Suprapubic skin (tissue), 4 donors: ENCODE results near the gene SF3B2.

ENCODE experiments used
- CTCF ChIP-seq, 2 donors: fragments of 200-600 bp in 1 of 2; fragments of 450-650 bp in 1 of 2; sonication (generic) in 1 of 2; IDR thresholded peaks; one replicate each; pipeline ENCODE4 v1.5.1; 2016 to 2019; ENCODE audit warnings: antibody characterized with exemption in 2 of 2, mild to moderate bottlenecking in 1 of 2, moderate library complexity in 1 of 2
- EP300 ChIP-seq: sonication (generic); formaldehyde crosslinking; IDR thresholded peaks from one replicate; pipeline ENCODE4 v1.6.1; 2017; ENCODE audit warnings: antibody characterized with exemption
- POLR2A ChIP-seq, 2 donors: fragments of 450-650 bp; IDR thresholded peaks; one replicate each; pipeline ENCODE4 v1.6.1; 2017; ENCODE audit warnings: antibody characterized with exemption in 2 of 2, mild to moderate bottlenecking in 2 of 2, moderate library complexity in 2 of 2
- POLR2AphosphoS5 ChIP-seq, 3 donors: sonication (generic); formaldehyde crosslinking; IDR thresholded peaks; one replicate each; pipeline ENCODE4 v1.6.1; 2017; ENCODE audit warnings: antibody characterized with exemption in 3 of 3

- TF ChIP-seq CTCF (IDR thresholded peaks at IDR 0.05): no peak
- no peak for TF ChIP-seq EP300
- no peak for TF ChIP-seq POLR2AphosphoS5 (IDR thresholded peaks at IDR 0.05)
- TF ChIP-seq POLR2A (IDR thresholded peaks at IDR 0.05): no peak
Observed at GRCh38 chr11:66020618-66021357, 31.4 kb upstream of the SF3B2 start.
